SK-N-SH treated with all-trans-retinoic acid at 6 μM for 48 hours (cell line): ENCODE data around the gene CTSG.

Experiments used
- ARNTL ChIP-seq: fragments of 450-650 bp; formaldehyde crosslinking; IDR thresholded peaks from 2 replicates; pipeline ENCODE4 v1.5.0; 2020; ENCODE audit warnings: low read depth, mild to moderate bottlenecking, moderate library complexity, borderline replicate concordance
- BACH2 ChIP-seq: fragments of 250-450 bp; sonication (Bioruptor Pico); IDR thresholded peaks from 2 replicates; pipeline ENCODE4 v1.9.0; 2021; ENCODE audit warnings: mild to moderate bottlenecking, borderline replicate concordance
- GLIS3 ChIP-seq: fragments of 250-450 bp; sonication (Bioruptor Pico); IDR thresholded peaks from 2 replicates; pipeline ENCODE4 v1.5.0; 2020; ENCODE audit warnings: mild to moderate bottlenecking, moderate library complexity
- ZFP3 ChIP-seq: fragments of 250-450 bp; sonication (Bioruptor Pico); IDR thresholded peaks from 2 replicates; pipeline ENCODE4 v1.5.0; 2020; ENCODE audit warnings: mild to moderate bottlenecking, moderate library complexity
- ZFP30 ChIP-seq: fragments of 450-650 bp; formaldehyde crosslinking; IDR thresholded peaks from 2 replicates; pipeline ENCODE4 v1.5.0; 2022; ENCODE audit warnings: mild to moderate bottlenecking, moderate library complexity

- TF ChIP-seq GLIS3 (CRISPR knock-in tag), result no peak
- TF ChIP-seq ZFP30 (CRISPR knock-in tag), result no peak
- TF ChIP-seq BACH2, result no peak
- no peak for TF ChIP-seq ZFP3 (CRISPR knock-in tag)
- no peak for TF ChIP-seq ARNTL (CRISPR knock-in tag)
Measured at GRCh38 chr14:24613241-24613640, 37.2 kb upstream of the CTSG start.
